Spleen (tissue), 11 donors: Measurements from ENCODE around the gene GLRB. TPM values are rescaled to one million over a fixed set of nuclear protein-coding genes. Genes with fewer than 3 reads are reported as not detected.
A peak's percentile ranks its signal among the peaks of the same experiment; 100 is the strongest.

Experiments
- DNase-seq: peaks from one replicate; pipeline ENCODE4 v3.0.0-alpha.2; 2020
- H3K27ac ChIP-seq, 8 donors: fragments of 200-600 bp; sonication (generic) in 7 of 8; 1 replicate in 4 of 8; 2 replicates in 4 of 8; pipeline versions ENCODE4 v1.5.0 to v1.8.0; 2016 to 2021; ENCODE audit warnings: inconsistent platforms in 4 of 8, mild to moderate bottlenecking in 4 of 8, moderate library complexity in 1 of 8
- H3K27me3 ChIP-seq, 7 donors: fragments of 200-600 bp; sonication (generic) in 6 of 7; replicated peaks in 1 of 7; 1 replicate in 4 of 7; 2 replicates in 3 of 7; pipeline versions ENCODE4 v1.5.0 to v1.8.0; 2016 to 2021; ENCODE audit warnings: inconsistent platforms in 3 of 7, mild to moderate bottlenecking in 1 of 7
- H3K36me3 ChIP-seq, 6 donors: fragments of 200-600 bp; sonication (generic) in 5 of 6; 1 replicate in 4 of 6; 2 replicates in 2 of 6; pipeline versions ENCODE4 v1.5.0 to v1.8.0; 2016 to 2021; ENCODE audit warnings: inconsistent platforms in 2 of 6
- H3K4me1 ChIP-seq, 6 donors: fragments of 200-600 bp; sonication (generic) in 5 of 6; 1 replicate in 3 of 6; 2 replicates in 3 of 6; pipeline versions ENCODE4 v1.5.0 to v1.8.0; 2016 to 2021; ENCODE audit warnings: inconsistent platforms in 3 of 6
- H3K4me3 ChIP-seq, 8 donors: fragments of 200-600 bp; sonication (generic) in 7 of 8; 1 replicate in 4 of 8; 2 replicates in 4 of 8; pipeline versions ENCODE4 v1.5.0 to v1.8.0; 2016 to 2021; ENCODE audit warnings: inconsistent platforms in 4 of 8, mild to moderate bottlenecking in 4 of 8, moderate library complexity in 2 of 8
- H3K9me3 ChIP-seq, 8 donors: fragments of 200-600 bp; sonication (generic) in 7 of 8; 1 replicate in 4 of 8; 2 replicates in 4 of 8; pipeline versions ENCODE4 v1.5.0 to v1.8.0; 2016 to 2021; ENCODE audit warnings: inconsistent platforms in 4 of 8
- CTCF ChIP-seq, 11 experiments: fragments of 200-600 bp in 7 of 11; fragments of 450-650 bp in 4 of 11; sonication (generic) in 4 of 11; IDR thresholded peaks in 8 of 11; conservative IDR thresholded peaks in 3 of 11; 1 replicate in 7 of 11; 2 replicates in 4 of 11; pipeline versions ENCODE4 v1.4.0 to v1.8.0; 2016 to 2021; ENCODE audit warnings: antibody characterized with exemption in 11 of 11, inconsistent platforms in 4 of 11, mild to moderate bottlenecking in 1 of 11
- POLR2A ChIP-seq, 3 donors: fragments of 450-650 bp; IDR thresholded peaks; one replicate each; pipeline ENCODE4 v1.5.1; 2017; ENCODE audit warnings: antibody characterized with exemption in 3 of 3, mild to moderate bottlenecking in 1 of 3
- POLR2AphosphoS5 ChIP-seq, 3 donors: sonication (generic); formaldehyde crosslinking; IDR thresholded peaks; one replicate each; pipeline ENCODE4 v1.5.1; 2017; ENCODE audit warnings: antibody characterized with exemption in 3 of 3
- WGBS, 5 donors: extraction: QIAGEN DNeasy Blood & Tissue Kit in 3 of 5; methylation state at CpG; one replicate each; pipeline versions ENCODE4 v1.1.5 to v1.1.7; 2013 to 2018; 5-methylcytosine and 5-hydroxymethylcytosine counted together
- intact Hi-C: fragments of 100-400 bp; cut with DNase I; formaldehyde crosslinking; loops from one replicate; pipeline ENCODE4 v1.15.0; 2023; ENCODE audit warnings: low total_unique reads
- polyA plus RNA-seq, 3 donors: library from polyadenylated mRNA; stranded (reverse); fragments of 200-250 nt; gene quantifications; one replicate each; pipeline ENCODE4 v1.2.1, GENCODE V29; 2013
- total RNA-seq, 7 donors: library from RNA; depleted of rRNA in 3 of 7; stranded (reverse); fragments of >200 nt in 3 of 7; fragmentation: NEBNext Ultra II Directional in 4 of 7; extraction: Animal tissue kit (Norgen Biotek cat#: 25700) in 4 of 7; gene quantifications; one replicate each; pipeline versions ENCODE4 v1.1.0 to v1.2.1, GENCODE V29; 2016 to 2021
- donor health status: healthy with polysubstance abuse.
- donor health status: DM: no; HTN: no; CAD: no; lungs with moderate emphysema.
- donor health status: DM: no; HTN: no; CAD: no.
- donor health status: Bipolar disorder and iron deficiency.
- donor health status: healthy.
- donor health status: DM: no; HTN: no; CAD: no.
- donor health status: DM: yes; HTN: yes; CAD: no.

The GLRB gene
- total and polyA plus RNA-seq, 10 donors, result 0.03 to 0.08 TPM; not detected in 8

GRCh38 chr4:157045507-157046127 is 30.3 kb upstream of the GLRB start:
- H3K36me3 ChIP-seq, result no peaks in the 10 kb centered on the region
- H3K27me3 ChIP-seq, result no peaks in the 10 kb centered on the region
- WGBS, 5 donors, result 18 to 44% (median 31%) methylated on average over 2 of the region's 2 CpGs
- peak in 7 of 11 experiments; percentile 28 to 53 (median 41) for TF ChIP-seq CTCF (IDR thresholded peaks at IDR 0.05 in 8 of 11, conservative IDR thresholded peaks at IDR 0.05 in 3 of 11)
- TF ChIP-seq POLR2AphosphoS5 (IDR thresholded peaks at IDR 0.05), result no peak
- no peak for TF ChIP-seq POLR2A (IDR thresholded peaks at IDR 0.05)
- no peak for DNase-seq
- no peak overlapping the region for H3K4me3 ChIP-seq
- H3K27ac ChIP-seq, result no peak overlapping the region
- no peaks in the 10 kb centered on the region for H3K9me3 ChIP-seq
- no peaks in the 10 kb centered on the region for H3K4me1 ChIP-seq
- intact Hi-C loops, result no loop called here

GRCh38 chr4:157048248-157048647 is 27.7 kb upstream of the GLRB start:
- H3K4me1 ChIP-seq, result no peaks in the 10 kb centered on the region
- intact Hi-C loops, result no loop called here
- no peak for DNase-seq

DNA sequence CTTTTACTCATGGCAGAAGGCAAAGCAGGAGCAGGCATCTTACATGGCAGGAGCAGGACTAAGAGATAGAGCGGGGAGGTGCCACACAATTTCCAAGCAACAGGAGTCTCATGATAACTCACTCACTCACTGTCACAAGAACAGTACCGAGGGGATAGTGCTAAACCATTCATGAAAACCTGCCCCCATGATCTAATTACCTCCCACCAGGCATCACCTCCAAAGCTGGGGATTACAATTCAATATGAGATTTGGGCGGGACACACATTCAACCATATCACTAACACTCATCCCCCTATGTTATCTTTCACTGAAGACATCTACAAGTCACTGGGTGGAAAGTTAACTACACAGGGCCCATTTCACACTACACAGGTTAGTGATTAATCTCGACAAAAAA is 25.4 kb upstream of the GLRB start:
- intact Hi-C loops, result no loop called here
- 86 to 97% (median 89%) methylated on average over 4 of the region's 4 CpGs for WGBS, 5 donors

More at GRCh38 chr4:157048248-157048647, 27.7 kb upstream of the GLRB start:
- no peaks in the 10 kb centered on the region for H3K9me3 ChIP-seq
- 55 to 73% (median 61%) methylated on average over 2 of the region's 2 CpGs for WGBS, 5 donors
- TF ChIP-seq POLR2AphosphoS5 (IDR thresholded peaks at IDR 0.05) (no peak), POLR2A (IDR thresholded peaks at IDR 0.05) (no peak), CTCF (IDR thresholded peaks at IDR 0.05 in 8 of 11, conservative IDR thresholded peaks at IDR 0.05 in 3 of 11) (no peak)
- no peak overlapping the region for H3K27ac ChIP-seq
- no peak overlapping the region for H3K4me3 ChIP-seq
- no peaks in the 10 kb centered on the region for H3K36me3 ChIP-seq
- no peaks in the 10 kb centered on the region for H3K27me3 ChIP-seq

More for the DNA sequence above, 25.4 kb upstream of the GLRB start:
- no peak for TF ChIP-seq POLR2A (IDR thresholded peaks at IDR 0.05)
- no peak for TF ChIP-seq POLR2AphosphoS5 (IDR thresholded peaks at IDR 0.05)
- no peak for TF ChIP-seq CTCF (IDR thresholded peaks at IDR 0.05 in 8 of 11, conservative IDR thresholded peaks at IDR 0.05 in 3 of 11)
- no peak for DNase-seq
- Histone ChIP-seq H3K27ac (no peak overlapping the region), H3K4me1 (no peaks in the 10 kb centered on the region), H3K9me3 (no peaks in the 10 kb centered on the region), H3K4me3 (no peak overlapping the region), H3K36me3 (no peaks in the 10 kb centered on the region), H3K27me3 (no peaks in the 10 kb centered on the region)
